H1 (cell line): ENCODE results near the gene CENPM. TPM values are rescaled to one million over a fixed set of nuclear protein-coding genes. Genes with fewer than 3 reads are reported as not detected.

ENCODE experiments used
- CTCF ChIA-PET: fragments of 300-600 bp; sonication (Branson Sonifier 250); formaldehyde crosslinking; loops from one replicate; lab custom pipeline; 2021; ENCODE audit not compliant: partially characterized antibody; lab: Charles Lee
- POLR2A ChIA-PET: fragments of 300-600 bp; sonication (Branson Sonifier 250); formaldehyde crosslinking; loops from one replicate; lab custom pipeline; 2021; ENCODE audit warnings: inconsistent platforms; ENCODE audit not compliant: partially characterized antibody; lab: Charles Lee
- DNase-seq, 2 experiments: peaks; one replicate each; pipeline versions ENCODE4 v3.0.0 to v3.0.0-alpha.2; 2010 to 2022; ENCODE audit warnings: low spot score in 2 of 2, low read depth in 1 of 2, mixed read lengths in 1 of 2
- FAIRE-seq: peaks from 2 replicates; lab custom pipeline; 2011; peaks lifted over from hg19 to GRCh38; lab: Jason Lieb, UNC
- H2AFZ ChIP-seq: 2 replicates; pipeline ENCODE4 v1.8.1; 2012; ENCODE audit warnings: low read length, inconsistent platforms
- H2AK5ac ChIP-seq: 2 replicates; pipeline ENCODE4 v1.6.1; 2013; ENCODE audit warnings: low read depth, low read length
- H2BK120ac ChIP-seq: replicated peaks from 2 replicates; pipeline ENCODE3; 2013; ENCODE audit warnings: low read depth, low read length, inconsistent platforms
- H2BK12ac ChIP-seq: 2 replicates; pipeline ENCODE4 v1.6.1; 2013; ENCODE audit warnings: low read depth, low read length
- H2BK15ac ChIP-seq: 2 replicates; pipeline ENCODE4 v1.6.1; 2013; ENCODE audit warnings: low read length
- H2BK20ac ChIP-seq: 2 replicates; pipeline ENCODE4 v1.6.1; 2013; ENCODE audit warnings: low read length
- H2BK5ac ChIP-seq: 2 replicates; pipeline ENCODE4 v1.6.1; 2013; ENCODE audit warnings: low read depth, low read length
- H3K14ac ChIP-seq: 2 replicates; pipeline ENCODE4 v1.6.1; 2013; ENCODE audit warnings: inconsistent platforms; ENCODE audit not compliant: insufficient read length
- H3K18ac ChIP-seq: 2 replicates; pipeline ENCODE4 v1.6.1; 2013; ENCODE audit warnings: low read length; ENCODE audit errors: extremely low read depth
- H3K23ac ChIP-seq: 2 replicates; pipeline ENCODE4 v1.6.1; 2013; ENCODE audit warnings: inconsistent platforms; ENCODE audit not compliant: insufficient read length
- H3K23me2 ChIP-seq: 2 replicates; pipeline ENCODE4 v1.6.1; 2013; ENCODE audit warnings: low read depth, low read length
- H3K27ac ChIP-seq: 2 replicates; pipeline ENCODE4 v1.6.1; 2011; ENCODE audit warnings: low read depth, low read length, inconsistent platforms
- H3K27me3 ChIP-seq, 4 experiments: replicated peaks in 1 of 4; 1 replicate in 1 of 4; 2 replicates in 3 of 4; pipeline versions ENCODE4 v1.6.1 to v1.8.1; 2011 to 2013; ENCODE audit warnings: low read length in 3 of 4, mild to moderate bottlenecking in 3 of 4, inconsistent platforms in 2 of 4, mixed read lengths in 2 of 4, moderate library complexity in 1 of 4; ENCODE audit not compliant: control insufficient read depth in 3 of 4, insufficient read depth in 3 of 4; ENCODE audit errors: extremely low read depth in 1 of 4
- H3K36me3 ChIP-seq, 4 experiments: 2 replicates each; pipeline versions ENCODE4 v1.6.1 to v1.8.1; 2011 to 2013; ENCODE audit warnings: mild to moderate bottlenecking in 4 of 4, low read length in 3 of 4, moderate library complexity in 2 of 4, control low read depth in 1 of 4, inconsistent platforms in 1 of 4; ENCODE audit not compliant: insufficient read depth in 4 of 4, control insufficient read depth in 2 of 4
- H3K4ac ChIP-seq: replicated peaks from 2 replicates; pipeline ENCODE3; 2013; ENCODE audit warnings: low read length, low read depth, mixed read lengths, inconsistent platforms; ENCODE audit not compliant: insufficient read length
- H3K4me1 ChIP-seq, 4 experiments: replicated peaks in 1 of 4; 1 replicate in 1 of 4; 2 replicates in 3 of 4; pipeline versions ENCODE4 v1.6.1 to v1.8.1; 2011 to 2013; ENCODE audit warnings: low read length in 3 of 4, inconsistent platforms in 2 of 4, mixed read lengths in 1 of 4; ENCODE audit not compliant: insufficient read depth in 4 of 4, control insufficient read depth in 3 of 4
- H3K4me2 ChIP-seq, 2 experiments: 2 replicates each; pipeline versions ENCODE4 v1.6.1 to v1.8.1; 2011 to 2013; ENCODE audit warnings: low read depth in 2 of 2, low read length in 2 of 2, control low read depth in 1 of 2, inconsistent platforms in 1 of 2, mild to moderate bottlenecking in 1 of 2; ENCODE audit not compliant: insufficient read depth in 1 of 2
- H3K4me3 ChIP-seq, 4 experiments: fragments of 200-600, 300-600 bp in 1 of 4; sonication (generic), shearing (Covaris generic), sonication (Bioruptor Twin) in 1 of 4; 2 replicates each; pipeline versions ENCODE4 v1.5.1 to v1.8.1; 2011 to 2016; ENCODE audit warnings: low read length in 4 of 4, low read depth in 3 of 4, control low read depth in 2 of 4, inconsistent platforms in 2 of 4, mild to moderate bottlenecking in 2 of 4, mixed read lengths in 1 of 4, moderate library complexity in 1 of 4; ENCODE audit not compliant: insufficient read depth in 2 of 4; ENCODE audit errors: extremely low read depth in 1 of 4
- H3K56ac ChIP-seq: replicated peaks from 2 replicates; pipeline ENCODE3; 2013; ENCODE audit warnings: low read depth, mild to moderate bottlenecking, mixed read lengths, low read length, inconsistent platforms; ENCODE audit not compliant: insufficient read length
- H3K79me1 ChIP-seq: 2 replicates; pipeline ENCODE4 v1.6.1; 2013; ENCODE audit warnings: low read depth, low read length, control low read depth
- H3K79me2 ChIP-seq, 2 experiments: 2 replicates each; pipeline versions ENCODE4 v1.6.1 to v1.8.1; 2012 to 2013; ENCODE audit warnings: low read length in 2 of 2, mild to moderate bottlenecking in 2 of 2, inconsistent platforms in 1 of 2; ENCODE audit not compliant: insufficient read depth in 2 of 2, control insufficient read depth in 1 of 2
- H3K9ac ChIP-seq, 4 experiments: replicated peaks in 1 of 4; 1 replicate in 1 of 4; 2 replicates in 3 of 4; pipeline versions ENCODE4 v1.6.1 to v1.8.1; 2011 to 2013; ENCODE audit warnings: low read depth in 3 of 4, low read length in 3 of 4, control low read depth in 2 of 4, mild to moderate bottlenecking in 2 of 4, moderate library complexity in 2 of 4, inconsistent platforms in 1 of 4; ENCODE audit errors: extremely low read depth in 1 of 4
- H3K9me3 ChIP-seq, 2 experiments: 2 replicates each; pipeline versions ENCODE4 v1.6.1 to v1.8.1; 2012 to 2013; ENCODE audit warnings: mild to moderate bottlenecking in 2 of 2, moderate library complexity in 2 of 2, control low read depth in 1 of 2, inconsistent platforms in 1 of 2, low read depth in 1 of 2, low read length in 1 of 2, mixed read lengths in 1 of 2; ENCODE audit not compliant: insufficient read depth in 2 of 2
- H4K20me1 ChIP-seq, 2 experiments: replicated peaks in 1 of 2; 2 replicates each; pipeline versions ENCODE3 to v1.8.1; 2011 to 2013; ENCODE audit warnings: inconsistent platforms in 2 of 2, low read length in 2 of 2, mild to moderate bottlenecking in 1 of 2; ENCODE audit not compliant: insufficient read depth in 2 of 2, control insufficient read depth in 1 of 2
- H4K5ac ChIP-seq: 2 replicates; pipeline ENCODE4 v1.6.1; 2013; ENCODE audit warnings: low read length, low read depth, mixed read lengths, inconsistent platforms; ENCODE audit not compliant: insufficient read length
- H4K8ac ChIP-seq: 2 replicates; pipeline ENCODE4 v1.8.0; 2013; ENCODE audit warnings: mild to moderate bottlenecking, moderate library complexity, low read length, inconsistent platforms; ENCODE audit not compliant: insufficient read depth; ENCODE audit errors: extremely low read depth
- H4K91ac ChIP-seq: replicated peaks from 2 replicates; pipeline ENCODE3; 2013; ENCODE audit warnings: low read length, mixed read lengths, inconsistent platforms; ENCODE audit not compliant: insufficient read length
- CBX5 ChIP-seq: fragments of 300-800, 300-1000 bp; sonication (generic); IDR thresholded peaks from 2 replicates; pipeline ENCODE4 v1.7.1; 2016; ENCODE audit warnings: antibody characterized with exemption, low read length, low read depth
- CREB1 ChIP-seq: IDR thresholded peaks from 2 replicates; pipeline ENCODE4 v1.6.1; 2012; ENCODE audit warnings: inconsistent platforms
- CTBP2 ChIP-seq: IDR thresholded peaks from 2 replicates; pipeline ENCODE4 v1.7.0; 2011; ENCODE audit warnings: borderline replicate concordance, mild to moderate bottlenecking, moderate library complexity, mixed read lengths, low read length; ENCODE audit not compliant: insufficient read depth, insufficient read length
- EGR1 ChIP-seq: IDR thresholded peaks from 2 replicates; pipeline ENCODE4 v1.6.1; 2011; ENCODE audit warnings: low read depth, low read length, borderline replicate concordance
- FOSL1 ChIP-seq: IDR thresholded peaks from 2 replicates; pipeline ENCODE4 v1.6.1; 2011; ENCODE audit warnings: mild to moderate bottlenecking, low read depth, low read length, moderate library complexity; ENCODE audit not compliant: insufficient read depth
- GABPA ChIP-seq: IDR thresholded peaks from 2 replicates; pipeline ENCODE4 v1.6.1; 2011; ENCODE audit warnings: mild to moderate bottlenecking, low read length, moderate library complexity, borderline replicate concordance; ENCODE audit not compliant: insufficient read depth
- HDAC2 ChIP-seq, 2 experiments: fragments of 300-600 bp in 1 of 2; sonication (generic) in 1 of 2; IDR thresholded peaks; 2 replicates each; pipeline ENCODE4 v1.6.1; 2011 to 2012; ENCODE audit warnings: low read depth in 2 of 2, low read length in 2 of 2, mild to moderate bottlenecking in 2 of 2, moderate library complexity in 2 of 2, borderline replicate concordance in 1 of 2, inconsistent platforms in 1 of 2
- JUN ChIP-seq: IDR thresholded peaks from 2 replicates; pipeline ENCODE4 v1.6.1; 2011; ENCODE audit warnings: low read depth, mild to moderate bottlenecking, improper control_type of control experiment, low read length
- SAP30 ChIP-seq: fragments of 300-600 bp; sonication (generic); IDR thresholded peaks from 2 replicates; pipeline ENCODE4 v1.7.1; 2012; ENCODE audit warnings: low read length, moderate library complexity, mild to moderate bottlenecking, inconsistent platforms; ENCODE audit not compliant: insufficient read depth, insufficient replicate concordance
- SRF ChIP-seq: IDR thresholded peaks from 2 replicates; pipeline ENCODE4 v1.6.1; 2011; ENCODE audit warnings: mild to moderate bottlenecking, low read depth, low read length, moderate library complexity
- WGBS, 2 experiments: shearing (Covaris generic) in 1 of 2; methylation state at CpG; one replicate each; pipeline versions ENCODE4 v1.1.6 to v1.1.7; 2013 to 2015; ENCODE audit warnings: low lambda C conversion rate in 2 of 2, mixed read lengths in 2 of 2, inconsistent platforms in 1 of 2, low coverage in 1 of 2, missing lambda C conversion rate in 1 of 2; ENCODE audit not compliant: insufficient replicate concordance in 2 of 2, insufficient coverage in 1 of 2, insufficient read length in 1 of 2; ENCODE audit errors: extremely low coverage in 1 of 2, missing lambda C conversion rate in 1 of 2; 5-methylcytosine and 5-hydroxymethylcytosine counted together
- polyA plus RNA-seq, 7 experiments: library from polyadenylated mRNA; depleted of rRNA in 3 of 7; stranded (reverse) in 5 of 7; unstranded in 2 of 7; fragments of >200 nt in 5 of 7; fragments of 200-250 nt in 2 of 7; gene quantifications; 1 replicate in 5 of 7; 2 replicates in 1 of 7; 4 replicates in 1 of 7; pipeline versions ENCODE4 v1.2.1 to v1.2.3, GENCODE V29; 2011 to 2013; ENCODE audit warnings: missing spikeins in 2 of 7, mixed read lengths in 2 of 7
- total RNA-seq: library from RNA; stranded (reverse); fragmentation: NEBNext Ultra II Directional; extraction: Animal tissue kit (Norgen Biotek cat#: 25700); gene quantifications from 2 replicates; pipeline ENCODE4 v1.2.1, GENCODE V29; 2021

CENPM gene
- total and polyA plus RNA-seq, 2 of the 8 experiments (the other 6 are each of a cell fraction or from before 2014, with no cell fraction given), result 32.0 to 80.4 TPM

GRCh38 chr22:41927813-41928212 is 19.1 kb downstream of the CENPM start:
- no peak overlapping the region for H3K27ac ChIP-seq
- no peak overlapping the region for H3K14ac ChIP-seq
- no peak overlapping the region for H3K9ac ChIP-seq
- WGBS, 2 experiments, result 84% methylated on average over 6 of the region's 6 CpGs; no CpG with 5 or more reads in 1 of the 2 experiments
- peak overlapping the region; percentile 15; the same call in 1 of the 2 replicates for H3K18ac ChIP-seq
- no peak overlapping the region for H4K5ac ChIP-seq
- H3K4me2 ChIP-seq, result no peak overlapping the region
- no peaks in the 10 kb centered on the region for H3K9me3 ChIP-seq
- TF ChIP-seq GABPA, result no peak
- TF ChIP-seq CREB1, result no peak
- no peak for TF ChIP-seq CTBP2
- no peak for TF ChIP-seq FOSL1
- no peak for TF ChIP-seq HDAC2 (IDR thresholded peaks at IDR 0.05; ENCODE audit: borderline replicate concordance in 1 of 2, low read depth in 2 of 2, low read length in 2 of 2)
- no peak for TF ChIP-seq EGR1
- TF ChIP-seq JUN, result no peak
- TF ChIP-seq SRF, result no peak
- no peak for TF ChIP-seq CBX5
- TF ChIP-seq SAP30, result no peak
- TF ChIP-seq, all 59 proteins: peak for 0
- no peak overlapping the region for H2BK20ac ChIP-seq
- no peak overlapping the region for H3K23ac ChIP-seq
- no peak overlapping the region for H2AFZ ChIP-seq
- H3K4me3 ChIP-seq, result no peak overlapping the region
- peak overlapping the region; percentile 59; the same call in 1 of the 2 replicates for H2AK5ac ChIP-seq
- H3K56ac ChIP-seq, result no peak overlapping the region
- H2BK12ac ChIP-seq, result peak overlapping the region; percentile 3; the same call in 1 of the 2 replicates
- no peak overlapping the region for H3K4ac ChIP-seq
- no peaks in the 10 kb centered on the region for H3K79me1 ChIP-seq
- H4K8ac ChIP-seq, result peak overlapping the region; percentile 57; the same call in 1 of the 2 replicates
- peak overlapping the region; percentile 34 for H4K91ac ChIP-seq
- no peaks in the 10 kb centered on the region for H3K36me3 ChIP-seq
- no peaks in the 10 kb centered on the region for H3K79me2 ChIP-seq
- peaks cover 0 to 24% (median 15%) of the 10 kb centered on the region in 4 experiments; a peak in 6 of 7 replicates for H3K4me1 ChIP-seq
- no peak overlapping the region for H2BK5ac ChIP-seq
- peak overlapping the region; percentile 53; the same call in 1 of the 2 replicates for H2BK15ac ChIP-seq
- peaks cover 13 to 55% (median 41%) of the 10 kb centered on the region in 4 experiments for H3K27me3 ChIP-seq
- H2BK120ac ChIP-seq, result no peak overlapping the region
- FAIRE-seq (no peak), DNase-seq (no peak)
- H3K23me2 ChIP-seq, result peaks cover 4% of the 10 kb centered on the region; the same call in 1 of the 2 replicates
- ChIA-PET CTCF (interaction anchor here (1.1 to 5.9 kb wide), 10 partner anchors 11 to 261 kb away, joined by 3 to 77 read pairs (median 6); no protein-coding TSS in a partner anchor), POLR2A (interaction anchor here (0.6 to 3.7 kb wide), 12 partner anchors 8 to 514 kb away, joined by 3 to 17 read pairs (median 8); partner anchors contain the start of gene CENPM)
- peaks cover 3 to 7% of the 10 kb centered on the region in 2 experiments for H4K20me1 ChIP-seq
